ENCODE results near the gene KIF13A. TPM values are rescaled to one million over a fixed set of nuclear protein-coding genes. Genes with fewer than 3 reads are reported as not detected.
"Not testable (repeated sequence)": the region's sequence is repeated elsewhere in the genome, so short reads cannot be mapped to it uniquely, and the experiment has no call there.

KIF13A gene
- polyA plus RNA-seq, 10 donors = 25.2 to 40.8 (median 32.6) TPM

- DNase-seq = no peak
Measured at GRCh38 chr6:17935188-17936149, 52.0 kb downstream of the KIF13A start.

DNA sequence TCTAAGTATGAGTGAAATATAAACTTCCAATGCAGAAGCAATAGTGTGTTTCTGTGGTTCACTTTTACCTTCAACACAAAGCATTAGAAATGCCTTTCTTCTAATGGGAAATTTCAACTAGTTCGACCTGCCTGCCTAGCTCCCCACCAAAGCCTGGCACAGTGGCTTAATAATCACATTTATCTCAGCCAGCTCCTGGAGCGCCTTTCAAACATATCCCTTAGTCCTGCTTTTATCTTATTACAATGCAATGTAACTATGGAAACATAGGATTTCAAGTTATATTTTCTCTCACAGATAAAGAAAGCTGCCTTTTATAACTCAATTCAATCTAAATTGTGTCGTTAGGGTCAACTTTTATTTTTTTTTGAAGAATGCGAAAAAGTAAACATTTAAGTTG lies 53.7 kb downstream of the KIF13A start:
- no peak for DNase-seq

GRCh38 chr6:17932330-17932852 lies 55.0 kb downstream of the KIF13A start:
- peak; percentile 73 to 88 (median 87) for DNase-seq

DNA sequence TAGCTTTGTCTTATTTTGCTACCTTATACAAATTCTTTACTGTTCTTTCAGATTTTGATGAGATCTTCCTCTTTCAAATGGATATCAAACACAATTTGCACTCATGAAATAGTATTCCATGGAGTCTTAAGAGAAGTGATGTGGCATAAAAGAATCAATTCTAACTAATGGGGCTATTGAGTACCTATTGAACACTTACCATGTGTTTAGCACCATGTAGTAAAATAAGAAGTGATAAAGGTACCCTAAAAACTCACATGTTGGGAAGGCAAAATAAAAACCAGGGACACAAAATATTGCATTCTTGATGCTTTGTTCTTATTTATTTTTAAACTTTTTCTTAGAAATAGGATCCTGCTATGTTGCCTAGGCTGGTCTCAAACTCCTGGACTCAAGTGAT lies 56.2 kb downstream of the KIF13A start:
- DNase-seq = no peak

GRCh38 chr6:17930321-17930993 lies 57.0 kb downstream of the KIF13A start:
- DNase-seq = no peak

GRCh38 chr6:17928514-17929430 lies 58.7 kb downstream of the KIF13A start:
- peak in 1 of 3 donors; percentile 48 for DNase-seq

DNA sequence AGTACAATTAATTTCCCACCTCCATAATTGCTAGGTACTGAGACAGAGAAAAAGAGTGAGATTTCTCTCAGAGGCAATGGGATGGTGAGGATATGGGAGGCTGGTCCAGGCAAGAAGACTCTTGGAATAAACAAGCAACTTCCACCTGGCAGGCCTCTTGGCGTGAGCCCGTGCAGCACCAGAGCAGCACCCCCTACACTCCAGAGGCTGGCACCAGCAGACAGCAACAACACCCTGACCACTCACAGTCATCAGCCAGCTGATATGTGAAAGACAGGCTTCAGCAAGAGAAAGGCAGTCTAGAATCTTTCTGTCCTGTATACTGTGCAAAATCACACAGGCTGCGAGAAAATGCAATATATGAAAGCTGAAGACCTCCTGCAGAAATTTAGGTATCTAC lies 59.7 kb downstream of the KIF13A start:
- DNase-seq = no peak

DNA sequence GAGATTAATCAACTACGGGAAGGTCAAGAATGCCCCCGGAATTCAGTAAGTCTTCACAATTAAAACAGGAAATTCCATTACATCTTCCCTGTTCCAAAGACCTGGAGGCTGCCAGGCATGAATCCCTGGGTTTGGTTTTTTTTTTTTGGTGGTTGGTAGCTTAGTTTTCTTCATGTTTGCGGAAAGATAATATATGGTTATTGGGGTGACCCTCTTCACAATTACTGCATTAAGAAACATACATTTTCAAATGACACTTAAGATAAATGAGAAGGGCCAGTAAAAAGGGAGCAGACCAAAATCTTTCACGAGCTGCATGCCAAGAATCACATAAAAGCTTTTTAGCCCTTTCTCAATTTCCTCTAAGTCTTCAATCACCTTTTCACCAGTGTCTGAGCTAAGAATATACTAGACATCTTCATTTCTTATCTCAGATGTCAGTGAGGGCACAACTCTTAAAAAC lies 64.0 kb downstream of the KIF13A start:
- no peak for DNase-seq

GRCh38 chr6:17921454-17921853 lies 66.0 kb downstream of the KIF13A start:
- DNase-seq = no peak

GRCh38 chr6:17919496-17919895 lies 67.9 kb downstream of the KIF13A start:
- DNase-seq = no peak

GRCh38 chr6:17917837-17918763 lies 69.3 kb downstream of the KIF13A start:
- no peak for DNase-seq

DNA sequence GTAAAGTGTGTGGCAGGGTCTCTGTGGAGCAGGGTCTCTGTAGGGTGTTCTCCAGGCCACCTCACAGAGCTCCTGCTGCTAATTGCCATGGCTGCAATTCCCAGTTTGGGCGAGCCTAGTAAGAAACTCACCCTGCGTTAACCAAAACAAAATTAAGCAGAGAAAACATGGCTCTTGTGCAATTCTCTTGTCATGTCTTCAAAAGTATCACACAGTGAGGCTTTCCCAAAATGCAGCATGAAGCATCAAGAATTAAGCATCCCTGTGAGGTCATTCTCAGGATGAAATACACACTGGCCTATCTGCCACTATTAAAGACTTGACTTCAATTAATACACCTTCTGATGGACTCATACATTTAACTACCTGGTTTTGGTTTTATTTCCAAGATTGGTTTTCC lies 72.8 kb downstream of the KIF13A start:
- no peak for DNase-seq

DNA sequence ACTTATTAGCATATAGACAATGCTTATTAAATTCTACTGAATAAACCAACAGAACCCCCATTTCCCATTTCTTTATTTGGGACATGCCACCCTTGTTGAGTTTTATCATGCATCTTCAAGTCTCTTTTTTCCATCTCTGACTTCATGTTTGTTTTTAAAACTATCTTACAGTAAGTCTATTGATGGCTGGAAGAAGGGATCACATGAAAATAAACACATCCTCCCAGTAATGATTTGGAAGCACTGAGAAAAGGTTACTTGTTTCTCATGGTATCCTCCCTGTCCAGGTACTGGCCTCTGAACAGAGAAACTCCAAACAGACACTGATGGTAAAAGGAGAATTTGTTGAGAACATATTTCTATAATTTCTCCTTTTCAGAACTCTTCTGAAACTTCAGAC lies 74.9 kb downstream of the KIF13A start:
- DNase-seq = no peak

- not testable (repeated sequence) for DNase-seq
Measured at GRCh38 chr6:17911656-17912055, 75.8 kb downstream of the KIF13A start.

DNA sequence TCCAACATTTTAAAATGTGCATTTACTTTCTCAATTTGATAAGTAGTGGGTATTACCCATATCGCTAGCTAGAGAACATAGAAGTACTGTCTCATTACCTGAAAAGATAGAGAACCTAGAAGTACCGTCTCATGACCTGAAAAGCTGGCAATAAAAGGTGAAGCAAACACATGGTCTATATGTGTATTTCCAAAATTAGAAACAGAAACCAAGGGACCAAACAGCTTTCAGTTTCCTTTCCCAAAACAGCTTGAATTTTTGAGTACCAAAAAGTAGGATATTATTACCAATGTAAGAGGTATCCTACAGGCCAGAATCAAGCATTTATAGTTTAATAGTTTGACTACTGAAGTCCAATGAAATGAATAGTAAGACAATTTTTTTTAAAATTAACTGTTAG lies 77.2 kb downstream of the KIF13A start:
- no peak for DNase-seq

- DNase-seq = no peak
Measured at GRCh38 chr6:17908831-17909230, 78.6 kb downstream of the KIF13A start.

DNA sequence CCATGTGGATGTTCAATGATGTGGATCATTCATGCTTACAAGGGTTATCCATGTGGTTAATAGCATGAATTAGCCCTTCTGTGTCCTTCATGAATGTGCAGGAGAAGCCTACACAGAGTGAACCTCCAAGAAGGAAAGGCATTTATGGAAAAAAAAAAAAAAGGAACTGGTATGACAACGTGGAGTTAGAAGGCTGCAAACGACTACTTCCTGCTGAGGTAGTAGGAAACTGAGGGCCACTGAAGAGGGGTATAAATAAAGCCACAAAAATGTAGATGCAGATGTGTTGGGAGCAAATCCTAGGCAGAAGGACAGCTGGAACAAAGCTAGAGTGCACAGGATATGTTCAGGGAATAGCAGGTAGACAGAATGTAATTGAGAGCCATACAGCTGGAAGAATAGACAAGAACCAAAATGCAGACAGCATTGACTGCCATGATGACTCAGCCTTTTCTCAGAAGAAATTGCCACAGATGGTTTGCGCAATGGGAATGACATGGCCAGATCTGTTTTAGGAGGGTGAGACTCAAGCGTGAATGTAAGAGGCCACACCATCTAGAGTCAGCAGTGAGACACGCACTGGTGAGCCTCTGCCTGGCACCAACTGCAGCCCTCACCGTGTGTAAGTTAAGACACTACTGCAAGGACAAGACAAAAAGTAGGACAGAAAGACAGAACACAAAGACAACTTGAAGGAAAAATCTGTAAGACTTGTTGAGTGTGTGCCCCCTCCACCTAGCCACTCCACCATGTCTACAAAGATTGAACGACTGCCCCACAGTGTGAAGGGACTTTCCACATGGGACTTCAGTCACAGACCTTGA lies 79.8 kb downstream of the KIF13A start:
- peak in 2 of 3 donors; percentile 63 to 94 for DNase-seq

DNA sequence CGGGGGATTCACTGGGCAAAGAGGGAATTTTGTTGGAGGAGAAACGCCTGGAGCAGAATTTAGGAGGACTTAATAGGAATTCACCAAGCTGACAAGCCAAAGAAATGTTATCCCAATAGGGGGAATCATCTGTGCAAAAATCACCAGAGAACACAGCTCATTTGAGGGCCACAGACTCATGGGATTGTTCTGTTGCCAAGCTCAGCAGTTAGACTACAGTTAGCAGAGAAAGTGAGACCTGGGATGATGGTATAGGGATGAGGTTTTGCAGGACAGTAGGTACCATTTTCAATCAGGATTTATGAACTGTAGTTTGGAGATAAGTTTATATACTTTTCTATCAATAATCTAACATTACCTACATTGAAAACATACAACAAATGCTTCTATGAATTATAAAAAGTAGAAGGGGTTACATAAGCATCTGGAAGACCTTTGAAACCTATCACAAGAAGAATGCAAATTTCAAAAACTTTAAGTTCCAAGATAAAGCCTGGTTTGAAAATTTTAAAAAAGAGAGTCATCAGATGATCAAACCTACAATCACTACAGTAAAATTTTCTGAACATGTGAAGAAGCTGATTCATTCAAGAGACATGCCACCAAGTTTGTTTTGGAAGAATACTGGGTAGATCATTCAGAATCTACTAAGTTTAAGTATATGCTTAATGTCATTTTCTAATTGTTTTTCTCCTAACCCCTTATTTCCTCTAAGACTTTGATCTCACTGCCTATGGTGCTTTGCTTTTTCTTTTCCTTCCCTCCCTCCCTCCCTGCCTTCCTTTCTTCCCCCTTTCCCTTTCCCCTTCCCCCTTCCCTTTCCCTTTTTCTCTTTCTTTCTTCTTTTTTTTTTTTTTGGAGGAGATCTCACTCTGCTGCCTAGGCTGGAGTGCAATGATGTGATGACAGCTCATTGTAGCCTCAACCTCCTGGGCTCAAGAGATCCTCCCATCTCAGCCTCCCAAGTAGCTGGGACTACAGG lies 81.5 kb downstream of the KIF13A start:
- peak in 1 of 3 donors; percentile 61 for DNase-seq
